TTC549 (cell line): ENCODE data around the gene KRT24.

Experiments
- FAIRE-seq: peaks from 2 replicates; lab custom pipeline; 2012; peaks lifted over from hg19 to GRCh38; lab: Jason Lieb, UNC

KRT24 gene

GRCh38 chr17:40694584-40694983 lies 9.0 kb downstream of the KRT24 start:
- FAIRE-seq, result no peak

DNA sequence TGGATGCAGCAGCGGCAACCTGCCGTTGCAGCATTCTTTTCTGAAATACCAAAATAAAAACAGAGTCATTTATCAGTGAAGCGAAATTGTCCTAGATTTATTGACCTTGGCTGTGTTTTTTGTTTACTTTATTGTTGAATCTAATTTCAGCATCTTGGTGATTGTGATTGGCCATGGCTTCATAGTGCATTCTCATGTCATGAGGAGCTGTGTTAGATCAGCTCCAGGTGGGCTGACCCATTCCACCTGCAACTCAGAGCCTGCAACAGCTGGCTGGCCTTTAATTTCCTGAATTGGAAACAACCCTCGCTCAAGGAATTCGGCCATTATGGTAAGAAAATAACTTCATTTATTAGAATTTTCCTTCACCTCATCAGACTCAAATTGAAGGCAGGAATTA lies 16.4 kb downstream of the KRT24 start:
- no peak for FAIRE-seq

- FAIRE-seq, result no peak
Measured at GRCh38 chr17:40686192-40686591, 17.4 kb downstream of the KRT24 start.

- no peak for FAIRE-seq
Measured at GRCh38 chr17:40680998-40681397, 22.6 kb downstream of the KRT24 start.

GRCh38 chr17:40679523-40679907 lies 24.0 kb downstream of the KRT24 start:
- FAIRE-seq, result no peak

DNA sequence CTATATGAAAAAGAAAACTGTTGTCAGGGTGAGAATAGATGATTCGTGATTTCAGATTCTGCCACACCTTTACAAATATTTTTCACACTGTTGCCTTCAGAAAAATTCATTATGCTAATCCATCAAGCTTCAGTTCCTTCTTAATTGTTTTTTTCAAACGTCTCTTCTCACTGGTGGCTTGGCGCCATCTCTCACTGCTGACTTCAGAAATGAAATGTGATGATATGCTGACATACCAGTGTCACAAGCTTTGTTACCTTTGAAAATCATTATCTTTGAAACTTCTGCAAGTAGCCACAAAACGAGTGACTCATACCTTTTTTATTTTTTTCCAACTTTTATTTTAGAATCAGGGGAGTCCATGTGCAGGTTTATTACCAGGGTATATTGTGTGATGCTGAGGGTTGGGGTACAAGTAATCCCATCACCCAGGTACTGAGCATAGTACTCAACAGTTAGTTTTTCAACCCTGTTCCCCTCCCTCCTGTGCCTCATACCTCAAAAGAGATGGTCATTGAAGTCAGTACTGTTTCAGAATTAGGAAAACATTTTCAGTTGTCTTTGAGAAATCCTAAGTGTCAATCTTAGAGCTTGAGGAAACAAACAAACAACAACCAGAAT lies 24.5 kb downstream of the KRT24 start:
- no peak for FAIRE-seq

GRCh38 chr17:40675905-40676304 lies 27.6 kb downstream of the KRT24 start:
- no peak for FAIRE-seq

DNA sequence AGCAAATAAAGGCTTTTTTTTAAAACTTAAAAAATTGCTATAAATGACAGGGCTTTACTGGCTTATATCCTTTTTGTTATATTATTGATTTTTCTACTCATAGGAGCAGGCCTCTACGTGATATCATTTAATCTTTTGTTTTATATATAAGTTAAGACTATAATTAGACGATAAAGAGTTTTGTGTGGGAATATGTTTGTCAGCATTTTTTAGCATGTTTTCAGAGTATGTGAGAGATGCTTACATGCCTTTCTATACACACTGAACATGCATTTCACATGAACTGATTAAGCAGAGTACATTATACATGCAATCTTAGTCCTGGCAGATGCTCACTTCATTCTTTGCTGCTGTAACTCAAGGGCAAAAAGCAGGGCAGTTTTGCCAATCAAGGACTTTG lies 30.9 kb downstream of the KRT24 start:
- no peak for FAIRE-seq

- FAIRE-seq, result no peak
Measured at GRCh38 chr17:40671282-40671681, 32.3 kb downstream of the KRT24 start.

DNA sequence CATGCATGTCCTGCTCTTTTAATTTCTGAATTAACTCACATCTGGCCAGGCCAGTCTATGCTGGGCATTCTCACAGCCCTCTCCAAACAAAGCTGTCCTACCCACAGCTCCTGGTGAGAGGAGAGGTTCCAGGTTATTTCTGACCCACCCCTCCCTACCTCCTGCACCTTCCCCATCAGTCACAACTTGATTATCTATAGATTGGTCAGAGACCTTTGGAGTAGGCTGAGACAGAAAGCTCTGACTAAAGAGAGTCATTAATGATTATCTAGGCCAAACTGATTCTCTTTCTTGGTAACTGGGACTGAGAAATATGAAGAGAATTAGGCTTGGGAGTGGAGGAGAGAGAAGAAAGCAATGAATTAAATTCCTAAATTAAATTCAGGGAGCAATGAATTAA lies 37.2 kb downstream of the KRT24 start:
- FAIRE-seq, result no peak

GRCh38 chr17:40664582-40665333 lies 38.8 kb downstream of the KRT24 start, which contains the start of gene KRT222:
TSS of gene KRT222 (minus strand) at chr17:40665177. CDS start at chr17:40665099, 78 bp downstream.
- no peak for FAIRE-seq

DNA sequence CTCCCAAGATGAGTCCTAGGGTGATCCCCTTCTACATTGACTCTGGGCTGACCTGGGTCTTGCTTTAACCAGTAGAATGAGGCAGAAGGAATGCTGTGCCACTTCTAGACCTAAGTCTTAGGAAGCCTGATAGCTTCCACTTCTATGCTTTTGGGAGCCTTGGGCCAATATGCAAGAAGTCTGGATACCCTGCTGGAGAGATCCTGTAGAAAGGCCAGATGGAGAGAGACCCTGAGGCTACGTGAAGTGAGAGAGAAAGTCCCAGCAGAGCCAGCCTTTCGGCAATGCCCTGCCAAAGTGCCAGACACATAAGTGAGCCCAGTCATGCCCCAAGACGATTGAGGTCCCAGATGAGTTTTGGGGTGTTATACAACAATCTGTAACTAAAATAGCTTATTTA lies 40.3 kb downstream of the KRT24 start:
- no peak for FAIRE-seq

GRCh38 chr17:40659911-40660310 lies 43.6 kb downstream of the KRT24 start:
- FAIRE-seq, result no peak

DNA sequence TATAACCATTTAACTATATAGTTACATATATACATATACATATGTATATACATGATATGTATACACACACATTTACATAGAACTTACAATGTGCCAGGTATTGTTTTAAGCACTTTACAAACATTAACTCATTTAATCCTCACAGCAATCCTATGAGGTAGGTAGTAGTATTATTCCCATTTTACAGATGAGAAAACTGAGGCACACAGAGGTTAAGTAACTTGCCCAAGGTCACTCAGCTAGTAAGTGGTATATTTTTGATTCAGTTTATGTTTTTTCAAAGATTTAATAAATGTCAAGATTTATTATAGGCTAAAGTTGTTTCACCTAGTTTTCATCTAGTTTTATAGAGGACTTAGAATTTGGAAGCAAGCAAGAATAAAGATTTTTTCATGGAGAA lies 45.2 kb downstream of the KRT24 start:
- FAIRE-seq, result no peak

DNA sequence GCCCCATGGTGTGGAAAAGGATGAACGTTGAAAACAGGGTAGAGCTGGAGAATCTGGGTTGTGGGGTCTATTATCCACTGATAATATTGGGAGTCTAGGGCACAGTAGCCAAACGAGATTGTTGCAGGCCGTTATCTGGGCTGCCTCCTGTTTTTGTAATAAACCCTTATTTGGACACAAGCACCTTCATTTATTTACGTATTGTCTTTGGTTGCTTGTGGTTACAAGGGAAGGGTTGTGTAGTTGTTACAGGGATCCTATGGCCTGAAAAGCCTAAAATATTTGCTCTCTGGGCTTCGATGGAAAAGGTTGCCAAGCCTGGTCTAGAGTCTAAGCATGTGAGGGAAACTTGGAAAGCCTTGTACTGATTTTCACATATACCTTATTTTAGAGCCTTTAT lies 51.6 kb downstream of the KRT24 start:
- no peak for FAIRE-seq

- no peak for FAIRE-seq
Measured at GRCh38 chr17:40648384-40648968, 55.1 kb downstream of the KRT24 start.
